Small intestine (tissue), 7 donors: ENCODE results near the gene ORC1. TPM values are rescaled to one million over a fixed set of nuclear protein-coding genes. Genes with fewer than 3 reads are reported as not detected.

ENCODE experiments used
- DNase-seq, 2 donors: peaks; one replicate each; pipeline versions ENCODE4 v3.0.0 to v3.0.0-alpha.2; 2013
- FAIRE-seq: peaks from 2 replicates; lab custom pipeline; 2012; peaks lifted over from hg19 to GRCh38; lab: Jason Lieb, UNC
- H3K27ac ChIP-seq, 3 donors: one replicate each; pipeline ENCODE4 v1.5.1; 2013; ENCODE audit warnings: low read length in 2 of 3, mild to moderate bottlenecking in 2 of 3, control low read depth in 1 of 3, inconsistent platforms in 1 of 3, low read depth in 1 of 3, moderate library complexity in 1 of 3
- H3K27me3 ChIP-seq, 3 donors: one replicate each; pipeline ENCODE4 v1.6.1; 2013; ENCODE audit warnings: low read length in 3 of 3, inconsistent platforms in 1 of 3; ENCODE audit not compliant: control insufficient read depth in 3 of 3, insufficient read depth in 3 of 3
- H3K36me3 ChIP-seq, 3 donors: one replicate each; pipeline ENCODE4 v1.6.1; 2013; ENCODE audit warnings: low read length in 3 of 3, inconsistent platforms in 1 of 3, low read depth in 1 of 3, mild to moderate bottlenecking in 1 of 3, moderate library complexity in 1 of 3; ENCODE audit not compliant: control insufficient read depth in 3 of 3, insufficient read depth in 2 of 3
- H3K4me1 ChIP-seq, 3 donors: one replicate each; pipeline ENCODE4 v1.6.1; 2013; ENCODE audit warnings: low read length in 2 of 3, inconsistent platforms in 1 of 3, low read depth in 1 of 3, mild to moderate bottlenecking in 1 of 3, moderate library complexity in 1 of 3; ENCODE audit not compliant: control insufficient read depth in 3 of 3, insufficient read depth in 2 of 3
- H3K4me3 ChIP-seq, 3 donors: one replicate each; pipeline ENCODE4 v1.5.1; 2013; ENCODE audit warnings: low read length in 3 of 3, control low read depth in 1 of 3, inconsistent platforms in 1 of 3, low read depth in 1 of 3, mild to moderate bottlenecking in 1 of 3, moderate library complexity in 1 of 3
- H3K9me3 ChIP-seq, 2 donors: one replicate each; pipeline ENCODE4 v1.6.1; 2013; ENCODE audit warnings: low read depth in 1 of 2, low read length in 1 of 2; ENCODE audit not compliant: control insufficient read depth in 2 of 2, insufficient read depth in 1 of 2
- WGBS, 3 donors: extraction: QIAGEN DNeasy Blood & Tissue Kit; methylation state at CpG; one replicate each; pipeline ENCODE4 v1.1.7; 2013; 5-methylcytosine and 5-hydroxymethylcytosine counted together
- polyA plus RNA-seq, 4 donors: library from polyadenylated mRNA; stranded (reverse) in 3 of 4; unstranded in 1 of 4; fragments of 200-250 nt in 3 of 4; fragments of 120-200 nt in 1 of 4; gene quantifications; one replicate each; pipeline versions ENCODE4 v1.2.1 to v1.2.3, GENCODE V29; 2013
- donor health status: healthy with polysubstance abuse.
- donor health status: control.
- donor health status: control.
- donor health status: Bipolar disorder and iron deficiency.
- donor health status: healthy.

Gene ORC1
- polyA plus RNA-seq, 4 donors, result 0.22 to 5.3 (median 3.2) TPM

- Histone ChIP-seq H3K9me3 (no peaks in the 10 kb centered on the region), H3K27me3 (no peaks in the 10 kb centered on the region), H3K4me3 (no peak overlapping the region), H3K27ac (no peak overlapping the region), H3K36me3 (peaks cover 0 to 4% (median 0%) of the 10 kb centered on the region in 3 donors), H3K4me1 (no peaks in the 10 kb centered on the region)
- WGBS, 3 donors, result 92 to 100% (median 94%) methylated on average over 1 of the region's 1 CpG
- no peak for DNase-seq
- FAIRE-seq, result no peak
Observed at GRCh38 chr1:52328615-52329014, 75.6 kb downstream of the ORC1 start.

DNA sequence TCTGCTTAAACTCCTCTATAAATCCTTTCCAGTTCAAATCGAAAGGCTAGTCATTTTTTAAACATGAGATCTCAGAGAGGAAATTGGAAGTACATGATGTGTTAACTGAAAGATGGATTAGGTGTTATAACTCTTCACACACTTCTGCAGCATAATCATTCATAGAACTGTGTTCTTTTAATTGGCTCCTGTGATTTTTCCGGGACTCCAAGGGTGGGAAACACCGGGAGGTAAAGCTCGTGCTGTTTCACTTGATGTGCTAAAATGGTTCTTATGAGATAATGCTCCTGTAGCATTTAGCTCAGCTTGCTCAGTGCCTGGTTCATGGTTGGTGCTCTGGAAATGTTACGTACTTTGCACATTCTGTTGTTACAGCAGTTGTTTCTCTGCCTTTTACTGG lies 78.4 kb downstream of the ORC1 start:
- peaks cover 0 to 2% (median 0%) of the 10 kb centered on the region in 3 donors for H3K36me3 ChIP-seq
- no peaks in the 10 kb centered on the region for H3K27me3 ChIP-seq
- DNase-seq (no peak), FAIRE-seq (no peak)
- H3K9me3 ChIP-seq, result no peaks in the 10 kb centered on the region
- H3K4me3 ChIP-seq, result no peak overlapping the region
- no peaks in the 10 kb centered on the region for H3K4me1 ChIP-seq
- H3K27ac ChIP-seq, result no peak overlapping the region
- 89 to 93% (median 91%) methylated on average over 5 of the region's 5 CpGs for WGBS, 3 donors

GRCh38 chr1:52323731-52324130 lies 80.5 kb downstream of the ORC1 start:
- WGBS, 3 donors, result 91 to 95% (median 94%) methylated on average over 8 of the region's 8 CpGs
- peaks cover 0 to 2% (median 0%) of the 10 kb centered on the region in 3 donors for H3K36me3 ChIP-seq
- H3K4me3 ChIP-seq, result no peak overlapping the region
- H3K4me1 ChIP-seq, result no peaks in the 10 kb centered on the region
- DNase-seq (no peak), FAIRE-seq (no peak)
- H3K9me3 ChIP-seq, result no peaks in the 10 kb centered on the region
- no peaks in the 10 kb centered on the region for H3K27me3 ChIP-seq
- H3K27ac ChIP-seq, result no peak overlapping the region

Other genes with a start within 250 kb of the ORC1 start
- 10 to 100 TPM; 17.3 to 21.9 (median 18.3) TPM for gene CC2D1B, start 38.2 kb downstream of the ORC1 start, polyA plus RNA-seq
- gene PRPF38A, start 179 bp upstream of the ORC1 start, polyA plus RNA-seq, result 10 to 100 TPM; 11.6 to 55.6 (median 24.4) TPM
- gene TUT4, start 148.7 kb upstream of the ORC1 start, polyA plus RNA-seq, result 10 to 100 TPM in 2 of 4 donors, 1 to 10 TPM in 2; 2.9 to 69.3 (median 7.0) TPM
- 10 to 100 TPM in 1 of 4 donors, 1 to 10 TPM in 2, not detected in 1; 1.9 to 40.5 (median 4.1) TPM for gene GPX7, start 197.9 kb upstream of the ORC1 start, polyA plus RNA-seq
- gene SHISAL2A, start 228.7 kb upstream of the ORC1 start, polyA plus RNA-seq, result under 1 TPM in 2 of 4 donors, not detected in 2; 0.35 to 0.45 TPM